ENCODE measurements around the gene ASPRV1. TPM values are rescaled to one million over a fixed set of nuclear protein-coding genes. Genes with fewer than 3 reads are reported as not detected.

ASPRV1 gene
- polyA plus RNA-seq, 1 of the 3 experiments (the other 2 are of a cell fraction) = 0.20 TPM

DNA sequence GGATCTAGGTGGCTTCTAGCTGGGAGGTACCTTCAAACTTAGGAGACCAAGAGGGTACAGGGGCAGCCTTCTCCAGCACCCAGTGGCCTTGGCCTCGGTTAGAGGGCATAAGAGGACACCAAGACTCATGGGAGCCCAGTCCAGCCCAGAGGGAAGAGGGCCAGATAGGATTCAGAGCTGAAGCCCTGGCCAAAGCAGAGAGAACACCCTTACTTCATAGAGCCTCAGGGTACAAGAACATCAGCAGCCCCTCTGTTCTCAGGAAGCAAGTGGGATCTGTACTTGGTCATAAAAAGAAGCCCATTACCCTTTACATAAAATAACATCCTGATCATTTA is 45.0 kb upstream of the ASPRV1 start (continued):
- TF ChIP-seq RCOR1 (IDR thresholded peaks at IDR 0.05; ENCODE audit: low read length) (no peak), GATA2 (CRISPR knock-in tag; IDR thresholded peaks at IDR 0.05) (no peak), FOXJ3 (CRISPR knock-in tag; IDR thresholded peaks at IDR 0.05) (no peak), RFX5 (IDR thresholded peaks at IDR 0.05; ENCODE audit: low read length) (no peak), NFIC (IDR thresholded peaks at IDR 0.05; ENCODE audit: borderline replicate concordance) (no peak), FOXM1 (IDR thresholded peaks at IDR 0.05; ENCODE audit: low read depth) (no peak), POLR2AphosphoS5 (IDR thresholded peaks at IDR 0.05; ENCODE audit: low read depth, low read length) (no peak), MXI1 (IDR thresholded peaks at IDR 0.05; ENCODE audit: low read depth, low read length) (no peak)
- TF ChIP-seq, protein P1, sequence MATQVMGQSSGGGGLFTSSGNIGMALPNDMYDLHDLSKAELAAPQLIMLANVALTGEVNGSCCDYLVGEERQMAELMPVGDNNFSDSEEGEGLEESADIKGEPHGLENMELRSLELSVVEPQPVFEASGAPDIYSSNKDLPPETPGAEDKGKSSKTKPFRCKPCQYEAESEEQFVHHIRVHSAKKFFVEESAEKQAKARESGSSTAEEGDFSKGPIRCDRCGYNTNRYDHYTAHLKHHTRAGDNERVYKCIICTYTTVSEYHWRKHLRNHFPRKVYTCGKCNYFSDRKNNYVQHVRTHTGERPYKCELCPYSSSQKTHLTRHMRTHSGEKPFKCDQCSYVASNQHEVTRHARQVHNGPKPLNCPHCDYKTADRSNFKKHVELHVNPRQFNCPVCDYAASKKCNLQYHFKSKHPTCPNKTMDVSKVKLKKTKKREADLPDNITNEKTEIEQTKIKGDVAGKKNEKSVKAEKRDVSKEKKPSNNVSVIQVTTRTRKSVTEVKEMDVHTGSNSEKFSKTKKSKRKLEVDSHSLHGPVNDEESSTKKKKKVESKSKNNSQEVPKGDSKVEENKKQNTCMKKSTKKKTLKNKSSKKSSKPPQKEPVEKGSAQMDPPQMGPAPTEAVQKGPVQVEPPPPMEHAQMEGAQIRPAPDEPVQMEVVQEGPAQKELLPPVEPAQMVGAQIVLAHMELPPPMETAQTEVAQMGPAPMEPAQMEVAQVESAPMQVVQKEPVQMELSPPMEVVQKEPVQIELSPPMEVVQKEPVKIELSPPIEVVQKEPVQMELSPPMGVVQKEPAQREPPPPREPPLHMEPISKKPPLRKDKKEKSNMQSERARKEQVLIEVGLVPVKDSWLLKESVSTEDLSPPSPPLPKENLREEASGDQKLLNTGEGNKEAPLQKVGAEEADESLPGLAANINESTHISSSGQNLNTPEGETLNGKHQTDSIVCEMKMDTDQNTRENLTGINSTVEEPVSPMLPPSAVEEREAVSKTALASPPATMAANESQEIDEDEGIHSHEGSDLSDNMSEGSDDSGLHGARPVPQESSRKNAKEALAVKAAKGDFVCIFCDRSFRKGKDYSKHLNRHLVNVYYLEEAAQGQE (IDR thresholded peaks at IDR 0.05; ENCODE audit: low read depth, low read length) = no peak
- TF ChIP-seq, protein P2, sequence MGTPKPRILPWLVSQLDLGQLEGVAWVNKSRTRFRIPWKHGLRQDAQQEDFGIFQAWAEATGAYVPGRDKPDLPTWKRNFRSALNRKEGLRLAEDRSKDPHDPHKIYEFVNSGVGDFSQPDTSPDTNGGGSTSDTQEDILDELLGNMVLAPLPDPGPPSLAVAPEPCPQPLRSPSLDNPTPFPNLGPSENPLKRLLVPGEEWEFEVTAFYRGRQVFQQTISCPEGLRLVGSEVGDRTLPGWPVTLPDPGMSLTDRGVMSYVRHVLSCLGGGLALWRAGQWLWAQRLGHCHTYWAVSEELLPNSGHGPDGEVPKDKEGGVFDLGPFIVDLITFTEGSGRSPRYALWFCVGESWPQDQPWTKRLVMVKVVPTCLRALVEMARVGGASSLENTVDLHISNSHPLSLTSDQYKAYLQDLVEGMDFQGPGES (IDR thresholded peaks at IDR 0.05; ENCODE audit: low read depth, low read length) = no peak

DNA sequence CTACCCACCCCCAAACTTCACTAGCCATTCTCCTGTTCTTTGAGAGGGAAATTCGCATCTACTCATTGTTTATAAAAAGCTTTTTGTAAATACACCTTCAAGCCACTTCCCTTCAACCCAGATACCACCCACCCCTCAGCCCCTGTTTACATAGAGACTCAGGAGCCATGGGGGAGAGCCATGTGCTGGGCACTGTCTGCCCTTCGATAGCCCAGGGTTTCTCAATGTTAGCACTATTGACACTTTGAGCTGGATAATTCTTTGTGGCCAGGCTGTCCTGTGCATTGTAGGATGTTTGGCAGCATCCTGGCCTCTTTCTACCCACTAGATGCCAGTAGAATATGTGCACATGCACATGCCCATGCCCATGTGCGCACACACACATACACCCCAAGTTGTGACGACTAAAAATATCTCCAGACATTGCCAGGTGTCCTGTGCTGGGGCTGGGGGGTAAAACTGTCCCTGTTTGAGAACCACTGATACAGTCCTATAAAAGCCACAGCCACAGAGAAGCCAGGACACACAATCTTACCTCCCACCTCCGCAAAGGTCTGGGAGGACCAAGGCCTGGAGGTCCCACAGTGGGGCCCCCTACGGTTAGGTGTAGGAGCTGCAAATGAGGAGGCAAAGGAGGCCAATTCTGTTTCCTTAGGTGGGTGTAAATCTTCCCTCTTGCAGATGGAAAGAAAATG is 44.5 kb upstream of the ASPRV1 start:
- no peaks in the 10 kb centered on the region for H3K79me2 ChIP-seq (ENCODE audit: insufficient read depth)
- CTCF ChIA-PET = interaction anchor here (0.6 to 1.1 kb wide), 3 partner anchors 26 to 80 kb away, joined by 3 read pairs; no protein-coding TSS in a partner anchor
- no peak for TF ChIP-seq MXI1 (IDR thresholded peaks at IDR 0.05; ENCODE audit: low read depth, low read length)
- TF ChIP-seq, protein P2 (IDR thresholded peaks at IDR 0.05; ENCODE audit: low read depth, low read length) = no peak
- TF ChIP-seq TEAD4 (IDR thresholded peaks at IDR 0.05; ENCODE audit: borderline replicate concordance, insufficient read depth) = no peak
- TF ChIP-seq, protein P1 (IDR thresholded peaks at IDR 0.05; ENCODE audit: low read depth, low read length) = no peak
- no peak for TF ChIP-seq YY1 (IDR thresholded peaks at IDR 0.05; ENCODE audit: low read depth)
- TF ChIP-seq, protein P3, sequence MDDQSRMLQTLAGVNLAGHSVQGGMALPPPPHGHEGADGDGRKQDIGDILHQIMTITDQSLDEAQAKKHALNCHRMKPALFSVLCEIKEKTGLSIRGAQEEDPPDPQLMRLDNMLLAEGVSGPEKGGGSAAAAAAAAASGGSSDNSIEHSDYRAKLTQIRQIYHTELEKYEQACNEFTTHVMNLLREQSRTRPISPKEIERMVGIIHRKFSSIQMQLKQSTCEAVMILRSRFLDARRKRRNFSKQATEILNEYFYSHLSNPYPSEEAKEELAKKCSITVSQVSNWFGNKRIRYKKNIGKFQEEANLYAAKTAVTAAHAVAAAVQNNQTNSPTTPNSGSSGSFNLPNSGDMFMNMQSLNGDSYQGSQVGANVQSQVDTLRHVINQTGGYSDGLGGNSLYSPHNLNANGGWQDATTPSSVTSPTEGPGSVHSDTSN (IDR thresholded peaks at IDR 0.05) = no peak
- TF ChIP-seq FOXJ3 (CRISPR knock-in tag; IDR thresholded peaks at IDR 0.05) = no peak
- no peak for TF ChIP-seq EP300 (IDR thresholded peaks at IDR 0.05; ENCODE audit: borderline replicate concordance in 1 of 2, low read depth in 1 of 2, low read length in 1 of 2)
- TF ChIP-seq CHD2 (IDR thresholded peaks at IDR 0.05; ENCODE audit: low read length, partially characterized antibody) = no peak
- TF ChIP-seq EZH2phosphoT487 (IDR thresholded peaks at IDR 0.05; ENCODE audit: borderline replicate concordance, low read depth) = no peak
- TF ChIP-seq ELF1 (IDR thresholded peaks at IDR 0.05) = no peak
- TF ChIP-seq GABPA (IDR thresholded peaks at IDR 0.05; ENCODE audit: low read depth) = no peak
- no peak for TF ChIP-seq SMC3 (IDR thresholded peaks at IDR 0.05; ENCODE audit: low read depth, low read length)

More for the DNA sequence above, 44.5 kb upstream of the ASPRV1 start:
- no peaks in the 10 kb centered on the region for H3K9me2 ChIP-seq
- H3F3A ChIP-seq (replicated peaks; ENCODE audit: insufficient read depth) = peaks cover 2% of the 10 kb centered on the region
- no peak overlapping the region for H3K9ac ChIP-seq
- DNase-seq = no peak
- H3K27me3 ChIP-seq (ENCODE audit: insufficient read depth) = no peaks in the 10 kb centered on the region
- H3K9me3 ChIP-seq = no peaks in the 10 kb centered on the region
- H3K36me3 ChIP-seq (replicated peaks in 1 of 2; ENCODE audit: control insufficient read depth in 1 of 2, insufficient read depth in 2 of 2, low read length in 1 of 2) = no peaks in the 10 kb centered on the region
- H3K27ac ChIP-seq (ENCODE audit: low read depth in 2 of 2, low read length in 1 of 2) = no peak overlapping the region
- no peak overlapping the region for H3K4me2 ChIP-seq
- H2AFZ ChIP-seq (ENCODE audit: low read depth) = no peak overlapping the region
- WGBS (ENCODE audit: low lambda C conversion rate) = 71% methylated on average over 6 of the region's 6 CpGs
- POLR2A ChIA-PET = no interaction called here
- no peak overlapping the region for H3K4me3 ChIP-seq (ENCODE audit: low read depth in 2 of 2, low read length in 1 of 2)
- no peaks in the 10 kb centered on the region for H4K20me1 ChIP-seq (ENCODE audit: insufficient read depth)
- H3K4me1 ChIP-seq (ENCODE audit: control insufficient read depth in 1 of 2, insufficient read depth in 2 of 2, low read depth in 1 of 2, low read length in 1 of 2) = peaks cover 0 to 2% of the 10 kb centered on the region in 2 experiments; a peak in 1 of 4 replicates
